SK-N-SH treated with all-trans-retinoic acid at 6 μM for 48 hours (cell line): Measurements from ENCODE around the gene DMD.

Experiments
- ATAC-seq: fragments of 200-7000 bp; cut with Tn5 transposase; 3 replicates; pipeline ENCODE4 v1.9.1; 2020; ENCODE audit warnings: mild to moderate bottlenecking, moderate library complexity
- CREB5 ChIP-seq: fragments of 250-450 bp; sonication (Bioruptor Pico); IDR thresholded peaks from 2 replicates; pipeline ENCODE4 v1.5.1; 2020; ENCODE audit warnings: low read depth, mild to moderate bottlenecking, moderate library complexity
- CSDC2 ChIP-seq: fragments of 250-450 bp; sonication (Bioruptor Pico); IDR thresholded peaks from 2 replicates; pipeline ENCODE4 v1.5.0; 2020; ENCODE audit warnings: mild to moderate bottlenecking, moderate library complexity
- ESRRG ChIP-seq: fragments of 250-450 bp; sonication (Bioruptor Pico); IDR thresholded peaks from 2 replicates; pipeline ENCODE4 v1.6.1; 2021; ENCODE audit warnings: mild to moderate bottlenecking
- GLIS3 ChIP-seq: fragments of 250-450 bp; sonication (Bioruptor Pico); IDR thresholded peaks from 2 replicates; pipeline ENCODE4 v1.5.0; 2020; ENCODE audit warnings: mild to moderate bottlenecking, moderate library complexity
- OSR1 ChIP-seq: fragments of 250-450 bp; sonication (Bioruptor Pico); IDR thresholded peaks from 2 replicates; pipeline ENCODE4 v1.8.0; 2022; ENCODE audit warnings: moderate library complexity, mild to moderate bottlenecking, inconsistent platforms
- PATZ1 ChIP-seq: fragments of 250-450 bp; sonication (Bioruptor Pico); IDR thresholded peaks from 2 replicates; pipeline ENCODE4 v1.8.0; 2020; ENCODE audit warnings: mild to moderate bottlenecking, moderate library complexity, borderline replicate concordance
- PPARA ChIP-seq: fragments of 250-450 bp; sonication (Bioruptor Pico); IDR thresholded peaks from 2 replicates; pipeline ENCODE4 v1.5.0; 2020; ENCODE audit warnings: mild to moderate bottlenecking, borderline replicate concordance
- RARB ChIP-seq: fragments of 250-450 bp; sonication (Bioruptor Pico); IDR thresholded peaks from 2 replicates; pipeline ENCODE4 v1.8.0; 2021; ENCODE audit warnings: mild to moderate bottlenecking, moderate library complexity
- SNAI2 ChIP-seq: fragments of 250-450 bp; sonication (Bioruptor Pico); IDR thresholded peaks from 2 replicates; pipeline ENCODE4 v1.5.0; 2020; ENCODE audit warnings: mild to moderate bottlenecking, moderate library complexity
- TOX ChIP-seq: fragments of 250-450 bp; sonication (Bioruptor Pico); IDR thresholded peaks from 2 replicates; pipeline ENCODE4 v1.8.0; 2021; ENCODE audit warnings: mild to moderate bottlenecking, moderate library complexity, borderline replicate concordance
- ZC3H10 ChIP-seq: fragments of 250-450 bp; sonication (Bioruptor Pico); IDR thresholded peaks from 2 replicates; pipeline ENCODE4 v1.5.1; 2021; ENCODE audit warnings: mild to moderate bottlenecking, moderate library complexity
- ZFP3 ChIP-seq: fragments of 250-450 bp; sonication (Bioruptor Pico); IDR thresholded peaks from 2 replicates; pipeline ENCODE4 v1.5.0; 2020; ENCODE audit warnings: mild to moderate bottlenecking, moderate library complexity
- ZFP30 ChIP-seq: fragments of 450-650 bp; formaldehyde crosslinking; IDR thresholded peaks from 2 replicates; pipeline ENCODE4 v1.5.0; 2022; ENCODE audit warnings: mild to moderate bottlenecking, moderate library complexity
- ZNF565 ChIP-seq: fragments of 450-650 bp; formaldehyde crosslinking; conservative IDR thresholded peaks from 2 replicates; pipeline ENCODE4 v1.5.0; 2020; ENCODE audit warnings: low read depth, mild to moderate bottlenecking, moderate library complexity
- ZNF70 ChIP-seq: fragments of 450-650 bp; formaldehyde crosslinking; IDR thresholded peaks from 2 replicates; pipeline ENCODE4 v1.5.0; 2020; ENCODE audit warnings: mild to moderate bottlenecking, moderate library complexity
- ZNF8 ChIP-seq: fragments of 450-650 bp; formaldehyde crosslinking; IDR thresholded peaks from 2 replicates; pipeline ENCODE4 v1.5.0; 2020; ENCODE audit warnings: mild to moderate bottlenecking, moderate library complexity
- TF ChIP-seq, protein P1 (sequence below): fragments of 250-450 bp; sonication (Bioruptor Pico); IDR thresholded peaks from 2 replicates; pipeline ENCODE4 v1.5.0; 2020; ENCODE audit warnings: mild to moderate bottlenecking, moderate library complexity

The DMD gene

DNA sequence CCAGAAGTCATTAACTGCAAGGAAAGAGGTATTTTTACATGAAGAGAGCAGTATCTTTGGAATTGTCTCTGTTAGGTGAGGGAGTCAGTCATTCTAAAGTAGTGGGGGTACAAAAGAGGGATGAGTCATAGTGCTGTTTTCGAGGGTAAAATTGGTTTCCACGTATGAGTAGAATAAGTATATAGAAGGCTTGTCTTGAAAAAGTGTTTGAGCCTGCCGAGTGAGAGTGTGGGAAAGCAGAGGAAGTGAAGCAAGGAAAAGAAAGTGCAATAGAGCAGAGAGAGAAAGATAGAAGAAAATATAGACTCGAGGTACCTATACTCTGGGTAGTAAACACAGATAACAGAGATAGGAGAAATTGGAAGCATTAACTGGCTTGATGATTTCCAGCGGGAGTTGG lies 696.4 kb downstream of the DMD start (continued):
- TF ChIP-seq CREB5 (CRISPR knock-in tag), result no peak
- no peak for TF ChIP-seq TOX
- TF ChIP-seq ESRRG (CRISPR knock-in tag), result no peak
- no peak for TF ChIP-seq PATZ1 (CRISPR knock-in tag)
- no peak for TF ChIP-seq ZC3H10
- TF ChIP-seq PPARA (CRISPR knock-in tag), result no peak
- no peak for TF ChIP-seq OSR1
- no peak for TF ChIP-seq ZNF8 (CRISPR knock-in tag)

DNA sequence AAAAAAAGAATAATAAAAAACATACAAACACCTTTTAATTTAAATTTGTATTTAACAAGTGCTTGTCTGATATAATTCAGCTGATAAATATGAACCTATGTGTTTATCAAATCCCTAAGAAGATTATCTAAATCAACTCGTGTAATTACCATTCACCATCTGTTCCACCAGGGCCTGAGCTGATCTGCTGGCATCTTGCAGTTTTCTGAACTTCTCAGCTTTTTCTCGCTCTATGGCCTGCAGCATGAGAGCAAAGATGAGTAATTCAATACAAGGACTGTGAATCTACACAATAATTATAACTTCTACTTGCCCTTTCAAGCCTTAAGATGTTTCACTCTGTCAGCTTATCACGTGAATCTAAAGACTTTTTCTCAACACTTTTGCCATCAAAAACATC lies 709.7 kb downstream of the DMD start:
- ATAC-seq, result no peak
- no peak for TF ChIP-seq CREB5 (CRISPR knock-in tag)
- no peak for TF ChIP-seq PPARA (CRISPR knock-in tag)
- no peak for TF ChIP-seq SNAI2 (CRISPR knock-in tag)
- TF ChIP-seq CSDC2 (CRISPR knock-in tag), result no peak
- TF ChIP-seq ZNF70 (CRISPR knock-in tag), result no peak
- TF ChIP-seq ESRRG (CRISPR knock-in tag), result no peak
- TF ChIP-seq ZFP3 (CRISPR knock-in tag), result no peak
- TF ChIP-seq TOX, result no peak
- TF ChIP-seq ZNF565 (CRISPR knock-in tag), result no peak

DNA sequence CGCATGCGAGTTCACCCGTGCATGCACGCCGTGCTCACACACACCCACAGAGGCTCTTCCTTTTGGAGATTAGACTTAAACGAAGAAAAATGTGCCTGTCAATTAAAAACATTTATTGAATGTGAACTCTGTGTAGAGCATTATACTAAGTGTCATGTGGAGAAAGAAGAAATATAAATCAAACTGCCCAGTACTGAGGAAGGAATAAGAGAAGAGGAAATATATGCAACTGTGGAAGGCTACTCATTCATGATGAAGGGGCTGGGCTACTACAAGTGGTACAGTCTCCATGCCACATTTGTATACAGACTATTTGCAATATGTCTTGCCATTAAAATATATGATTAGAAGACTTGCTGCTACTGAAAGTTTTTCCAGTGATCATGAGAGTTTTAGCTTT lies 714.7 kb downstream of the DMD start:
- ATAC-seq, result no peak
- TF ChIP-seq PATZ1 (CRISPR knock-in tag) (no peak), ZFP3 (CRISPR knock-in tag) (no peak), ZFP30 (CRISPR knock-in tag) (no peak), OSR1 (no peak), ZC3H10 (no peak), RARB (no peak)
- TF ChIP-seq, protein P1, sequence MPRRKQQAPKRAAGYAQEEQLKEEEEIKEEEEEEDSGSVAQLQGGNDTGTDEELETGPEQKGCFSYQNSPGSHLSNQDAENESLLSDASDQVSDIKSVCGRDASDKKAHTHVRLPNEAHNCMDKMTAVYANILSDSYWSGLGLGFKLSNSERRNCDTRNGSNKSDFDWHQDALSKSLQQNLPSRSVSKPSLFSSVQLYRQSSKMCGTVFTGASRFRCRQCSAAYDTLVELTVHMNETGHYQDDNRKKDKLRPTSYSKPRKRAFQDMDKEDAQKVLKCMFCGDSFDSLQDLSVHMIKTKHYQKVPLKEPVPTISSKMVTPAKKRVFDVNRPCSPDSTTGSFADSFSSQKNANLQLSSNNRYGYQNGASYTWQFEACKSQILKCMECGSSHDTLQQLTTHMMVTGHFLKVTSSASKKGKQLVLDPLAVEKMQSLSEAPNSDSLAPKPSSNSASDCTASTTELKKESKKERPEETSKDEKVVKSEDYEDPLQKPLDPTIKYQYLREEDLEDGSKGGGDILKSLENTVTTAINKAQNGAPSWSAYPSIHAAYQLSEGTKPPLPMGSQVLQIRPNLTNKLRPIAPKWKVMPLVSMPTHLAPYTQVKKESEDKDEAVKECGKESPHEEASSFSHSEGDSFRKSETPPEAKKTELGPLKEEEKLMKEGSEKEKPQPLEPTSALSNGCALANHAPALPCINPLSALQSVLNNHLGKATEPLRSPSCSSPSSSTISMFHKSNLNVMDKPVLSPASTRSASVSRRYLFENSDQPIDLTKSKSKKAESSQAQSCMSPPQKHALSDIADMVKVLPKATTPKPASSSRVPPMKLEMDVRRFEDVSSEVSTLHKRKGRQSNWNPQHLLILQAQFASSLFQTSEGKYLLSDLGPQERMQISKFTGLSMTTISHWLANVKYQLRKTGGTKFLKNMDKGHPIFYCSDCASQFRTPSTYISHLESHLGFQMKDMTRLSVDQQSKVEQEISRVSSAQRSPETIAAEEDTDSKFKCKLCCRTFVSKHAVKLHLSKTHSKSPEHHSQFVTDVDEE, result no peak

DNA sequence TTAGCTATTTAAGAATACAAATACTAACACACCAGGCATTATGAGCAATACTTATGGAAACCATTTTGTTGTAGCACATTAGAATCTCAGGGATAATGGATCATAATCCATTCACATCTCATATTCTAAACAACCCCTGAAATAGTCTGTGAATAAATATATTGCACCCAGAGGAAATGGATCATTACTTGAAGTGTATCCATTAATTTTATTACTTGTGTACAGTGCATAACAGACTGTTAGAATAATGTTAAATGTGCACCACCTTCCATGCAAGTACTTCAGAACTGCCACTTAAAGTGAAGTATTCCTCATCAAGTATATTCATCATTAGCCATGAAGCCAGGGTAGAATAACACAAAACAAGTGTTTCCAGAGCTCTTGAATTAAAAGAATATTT lies 715.5 kb downstream of the DMD start:
- no peak for TF ChIP-seq PATZ1 (CRISPR knock-in tag)
- TF ChIP-seq ESRRG (CRISPR knock-in tag), result no peak
- TF ChIP-seq TOX, result no peak
- TF ChIP-seq, protein P1, result no peak
- no peak for TF ChIP-seq PPARA (CRISPR knock-in tag)
- no peak for TF ChIP-seq SNAI2 (CRISPR knock-in tag)
- TF ChIP-seq GLIS3 (CRISPR knock-in tag), result no peak
- no peak for ATAC-seq
